Endodermal cell (in vitro differentiated cells): Measurements from ENCODE around the gene XIRP2. TPM values are rescaled to one million over a fixed set of nuclear protein-coding genes. Genes with fewer than 3 reads are reported as not detected.
A peak's percentile ranks its signal among the peaks of the same experiment; 100 is the strongest.

Experiments used
- DNase-seq: peaks from one replicate; pipeline ENCODE4 v3.0.0-alpha.2; 2017
- H3K27ac ChIP-seq: 2 replicates; pipeline ENCODE4 v1.5.1; 2013; ENCODE audit warnings: mild to moderate bottlenecking, low read depth, low read length, moderate library complexity
- H3K27me3 ChIP-seq: 2 replicates; pipeline ENCODE4 v1.6.1; 2013; ENCODE audit warnings: mild to moderate bottlenecking, low read length, moderate library complexity; ENCODE audit not compliant: insufficient read depth, control insufficient read depth, poor library complexity, severe bottlenecking
- H3K36me3 ChIP-seq: 2 replicates; pipeline ENCODE4 v1.7.0; 2013; ENCODE audit warnings: mild to moderate bottlenecking, low read length, moderate library complexity; ENCODE audit not compliant: control insufficient read depth, insufficient read depth
- H3K4me1 ChIP-seq: one replicate; pipeline ENCODE4 v1.7.0; 2013; ENCODE audit warnings: low read length; ENCODE audit not compliant: control insufficient read depth, insufficient read depth
- H3K4me3 ChIP-seq: 2 replicates; pipeline ENCODE4 v1.5.1; 2013; ENCODE audit warnings: mild to moderate bottlenecking, low read length, moderate library complexity
- H3K9ac ChIP-seq: 2 replicates; pipeline ENCODE4 v1.6.1; 2013; ENCODE audit warnings: mild to moderate bottlenecking, low read length, moderate library complexity; ENCODE audit not compliant: poor library complexity, severe bottlenecking; ENCODE audit errors: extremely low read depth
- H3K9me3 ChIP-seq: 2 replicates; pipeline ENCODE4 v1.6.1; 2013; ENCODE audit warnings: mild to moderate bottlenecking, low read length, moderate library complexity; ENCODE audit not compliant: control insufficient read depth
- H3K27ac Mint-ChIP-seq: 2 replicates; pipeline ENCODE4 v1.8.0; 2020; ENCODE audit warnings: mixed read lengths
- H3K27me3 Mint-ChIP-seq: 2 replicates; pipeline ENCODE4 v1.8.0; 2021; ENCODE audit warnings: mild to moderate bottlenecking, mixed read lengths; ENCODE audit not compliant: insufficient read depth
- H3K36me3 Mint-ChIP-seq: 2 replicates; pipeline ENCODE4 v1.8.0; 2020; ENCODE audit warnings: low read depth, mixed read lengths
- H3K4me1 Mint-ChIP-seq: 2 replicates; pipeline ENCODE4 v1.8.0; 2020; ENCODE audit warnings: mixed read lengths
- H3K4me3 Mint-ChIP-seq: 2 replicates; pipeline ENCODE4 v1.8.0; 2020; ENCODE audit warnings: mild to moderate bottlenecking, moderate library complexity, mixed read lengths
- H3K9me3 Mint-ChIP-seq: 2 replicates; pipeline ENCODE4 v1.8.0; 2020; ENCODE audit warnings: mild to moderate bottlenecking, mixed read lengths
- WGBS, 2 experiments: methylation state at CpG; one replicate each; pipeline versions ENCODE4 v1.1.5 to v1.1.7; 2013; ENCODE audit warnings: missing lambda C conversion rate in 2 of 2, mixed read lengths in 1 of 2; ENCODE audit not compliant: insufficient coverage in 1 of 2, insufficient read length in 1 of 2; 5-methylcytosine and 5-hydroxymethylcytosine counted together
- total RNA-seq, 2 donors: library from RNA; stranded (reverse); fragmentation: NEBNext Ultra II Directional in 1 of 2; extraction: Animal tissue kit (Norgen Biotek cat#: 25700) in 1 of 2; gene quantifications; 2 replicates in 1 of 2; 3 replicates in 1 of 2; pipeline ENCODE4 v1.2.1, GENCODE V29; 2021
- TF ChIP-seq, protein P1 (sequence below): fragments of 200-600 bp; sonication (generic); conservative IDR thresholded peaks from 2 replicates; pipeline ENCODE4 v1.5.0; 2021; ENCODE audit warnings: antibody characterized with exemption, mild to moderate bottlenecking

XIRP2 gene
- total RNA-seq, 2 donors from 2014 or later, result not detected

GRCh38 chr2:166895243-166895642 is 7.0 kb downstream of the XIRP2 start:
- Histone ChIP-seq H3K4me3 (no peak overlapping the region), H3K9ac (no peak overlapping the region), H3K4me1 (peaks cover 6% of the 10 kb centered on the region), H3K36me3 (no peaks in the 10 kb centered on the region), H3K9me3 (no peaks in the 10 kb centered on the region), H3K27me3 (no peaks in the 10 kb centered on the region), H3K27ac (no peak overlapping the region)
- TF ChIP-seq, protein P1, sequence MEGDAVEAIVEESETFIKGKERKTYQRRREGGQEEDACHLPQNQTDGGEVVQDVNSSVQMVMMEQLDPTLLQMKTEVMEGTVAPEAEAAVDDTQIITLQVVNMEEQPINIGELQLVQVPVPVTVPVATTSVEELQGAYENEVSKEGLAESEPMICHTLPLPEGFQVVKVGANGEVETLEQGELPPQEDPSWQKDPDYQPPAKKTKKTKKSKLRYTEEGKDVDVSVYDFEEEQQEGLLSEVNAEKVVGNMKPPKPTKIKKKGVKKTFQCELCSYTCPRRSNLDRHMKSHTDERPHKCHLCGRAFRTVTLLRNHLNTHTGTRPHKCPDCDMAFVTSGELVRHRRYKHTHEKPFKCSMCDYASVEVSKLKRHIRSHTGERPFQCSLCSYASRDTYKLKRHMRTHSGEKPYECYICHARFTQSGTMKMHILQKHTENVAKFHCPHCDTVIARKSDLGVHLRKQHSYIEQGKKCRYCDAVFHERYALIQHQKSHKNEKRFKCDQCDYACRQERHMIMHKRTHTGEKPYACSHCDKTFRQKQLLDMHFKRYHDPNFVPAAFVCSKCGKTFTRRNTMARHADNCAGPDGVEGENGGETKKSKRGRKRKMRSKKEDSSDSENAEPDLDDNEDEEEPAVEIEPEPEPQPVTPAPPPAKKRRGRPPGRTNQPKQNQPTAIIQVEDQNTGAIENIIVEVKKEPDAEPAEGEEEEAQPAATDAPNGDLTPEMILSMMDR, result peak; percentile 73
- peak; percentile 51 for DNase-seq
- H3K27ac Mint-ChIP-seq, result no peak overlapping the region
- 80% methylated on average over 2 of the region's 2 CpGs; no CpG with 5 or more reads in 1 of the 2 experiments for WGBS, 2 experiments
- peaks cover 18% of the 10 kb centered on the region for H3K4me1 Mint-ChIP-seq
- no peaks in the 10 kb centered on the region for H3K36me3 Mint-ChIP-seq
- no peaks in the 10 kb centered on the region for H3K9me3 Mint-ChIP-seq
- H3K27me3 Mint-ChIP-seq, result no peaks in the 10 kb centered on the region
- H3K4me3 Mint-ChIP-seq, result no peak overlapping the region

DNA sequence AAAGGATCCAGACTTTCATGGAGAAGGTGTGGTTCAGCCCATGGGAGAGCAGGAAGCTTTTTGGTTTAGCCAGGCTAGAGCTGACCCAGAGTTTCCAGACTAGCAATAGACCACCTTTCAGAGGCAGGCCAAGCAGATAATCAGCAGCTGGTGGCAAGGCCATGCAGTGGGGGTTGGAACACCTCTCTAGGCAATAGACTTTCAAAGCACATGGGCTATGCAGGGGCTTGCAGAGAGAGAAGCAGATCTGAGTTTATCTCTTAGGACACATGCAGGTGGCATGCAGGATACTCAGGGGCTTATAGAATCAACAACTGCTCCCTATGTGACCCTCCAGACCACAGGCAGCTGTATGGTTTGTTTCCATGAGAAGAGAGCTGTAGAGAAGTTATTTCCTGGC is 9.4 kb downstream of the XIRP2 start:
- Histone ChIP-seq H3K4me1 (no peaks in the 10 kb centered on the region), H3K9me3 (no peaks in the 10 kb centered on the region), H3K4me3 (no peak overlapping the region), H3K36me3 (no peaks in the 10 kb centered on the region), H3K9ac (no peak overlapping the region), H3K27me3 (no peaks in the 10 kb centered on the region), H3K27ac (no peak overlapping the region)
- Mint-ChIP-seq H3K4me3 (no peak overlapping the region), H3K36me3 (no peaks in the 10 kb centered on the region), H3K4me1 (no peaks in the 10 kb centered on the region), H3K9me3 (no peaks in the 10 kb centered on the region), H3K27ac (no peak overlapping the region), H3K27me3 (no peaks in the 10 kb centered on the region)
- TF ChIP-seq, protein P1, result no peak
- DNase-seq, result no peak

DNA sequence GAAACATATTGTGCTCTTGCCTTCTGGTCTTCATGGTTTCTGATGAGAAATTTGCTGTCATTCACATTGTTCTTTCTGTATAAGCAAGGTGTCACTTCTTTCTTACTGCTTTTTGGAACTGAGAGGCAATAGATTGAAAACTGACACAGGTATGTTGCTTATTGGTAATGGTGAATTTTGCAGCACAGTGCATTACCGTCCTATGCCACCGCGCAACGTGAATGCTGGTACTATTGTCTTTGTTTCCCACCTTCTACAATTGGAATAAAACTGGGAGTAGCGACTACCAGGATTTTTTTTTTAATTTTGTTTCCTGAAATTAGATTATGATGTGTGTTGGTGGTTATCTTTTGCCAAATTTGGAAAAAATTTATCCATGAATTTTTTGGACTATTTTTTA is 11.4 kb downstream of the XIRP2 start:
- Mint-ChIP-seq H3K27ac (no peak overlapping the region), H3K4me1 (no peaks in the 10 kb centered on the region), H3K4me3 (no peak overlapping the region), H3K36me3 (no peaks in the 10 kb centered on the region), H3K9me3 (no peaks in the 10 kb centered on the region), H3K27me3 (no peaks in the 10 kb centered on the region)
- H3K4me1 ChIP-seq, result no peaks in the 10 kb centered on the region
- WGBS, 2 experiments, result 97% methylated on average over 5 of the region's 5 CpGs; no CpG with 5 or more reads in 1 of the 2 experiments
- no peak for DNase-seq
- no peaks in the 10 kb centered on the region for H3K9me3 ChIP-seq
- no peak overlapping the region for H3K27ac ChIP-seq
- no peaks in the 10 kb centered on the region for H3K27me3 ChIP-seq
- H3K9ac ChIP-seq, result no peak overlapping the region
- H3K36me3 ChIP-seq, result no peaks in the 10 kb centered on the region
- TF ChIP-seq, protein P1, result peak; percentile 57
- H3K4me3 ChIP-seq, result no peak overlapping the region
